Activated CD4-positive, CD25-positive, alpha-beta regulatory T cell treated with anti-CD3 and anti-CD28 coated beads, Interleukin-2, amount 50 U/mL, for 24 hours (primary cell): ENCODE data around the gene AIP.

Source experiments
- ATAC-seq, 2 donors: fragments of 150-1000 bp; cut with Tn5 transposase; one replicate each; pipeline ENCODE4 v1.10.0; 2021; ENCODE audit warnings: mild to moderate bottlenecking in 1 of 2, moderate library complexity in 1 of 2

The AIP gene

DNA sequence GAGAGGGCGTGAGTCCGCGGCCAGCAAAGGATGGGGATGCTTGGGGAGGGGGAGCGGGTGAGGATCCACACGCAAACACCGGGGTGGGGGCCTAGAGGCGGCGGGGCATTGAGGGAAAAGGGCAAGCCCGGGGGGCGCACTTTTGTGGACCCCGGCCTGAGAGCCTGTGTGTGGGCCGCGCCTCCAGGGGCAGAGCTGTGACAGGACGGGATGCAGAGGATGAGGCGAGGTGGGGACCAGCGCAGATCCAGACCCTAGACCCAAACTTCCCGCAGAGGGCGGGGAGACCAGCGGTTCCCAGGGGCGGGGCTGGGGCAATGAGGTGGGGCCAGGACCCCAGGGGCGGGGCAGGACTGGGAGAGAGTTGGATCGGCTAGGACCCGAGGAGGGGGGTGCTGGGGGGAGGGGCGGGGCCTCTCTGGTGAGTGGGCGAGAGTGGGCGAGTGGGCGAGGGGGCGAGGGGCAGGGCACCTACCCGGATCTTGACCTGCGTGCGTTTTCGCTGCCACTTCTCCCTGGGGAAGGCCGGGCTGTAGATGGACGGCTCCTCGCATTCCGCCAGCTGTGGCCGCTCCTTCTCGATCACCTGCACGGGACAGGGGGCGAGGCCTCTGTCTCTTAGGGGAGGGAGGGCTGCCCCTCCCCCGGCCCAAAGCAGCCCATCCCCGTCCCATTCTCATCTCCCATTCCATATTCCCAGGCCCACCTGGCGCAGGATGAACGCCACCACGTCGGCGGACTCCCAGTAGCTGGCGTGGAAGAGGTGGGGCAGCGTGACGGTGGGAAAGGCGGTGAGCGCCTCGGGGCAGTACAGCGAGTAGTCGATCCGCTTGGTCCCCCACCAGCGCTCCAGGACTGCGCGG, 11.8 kb downstream of the AIP start:
- ATAC-seq: no peak

DNA sequence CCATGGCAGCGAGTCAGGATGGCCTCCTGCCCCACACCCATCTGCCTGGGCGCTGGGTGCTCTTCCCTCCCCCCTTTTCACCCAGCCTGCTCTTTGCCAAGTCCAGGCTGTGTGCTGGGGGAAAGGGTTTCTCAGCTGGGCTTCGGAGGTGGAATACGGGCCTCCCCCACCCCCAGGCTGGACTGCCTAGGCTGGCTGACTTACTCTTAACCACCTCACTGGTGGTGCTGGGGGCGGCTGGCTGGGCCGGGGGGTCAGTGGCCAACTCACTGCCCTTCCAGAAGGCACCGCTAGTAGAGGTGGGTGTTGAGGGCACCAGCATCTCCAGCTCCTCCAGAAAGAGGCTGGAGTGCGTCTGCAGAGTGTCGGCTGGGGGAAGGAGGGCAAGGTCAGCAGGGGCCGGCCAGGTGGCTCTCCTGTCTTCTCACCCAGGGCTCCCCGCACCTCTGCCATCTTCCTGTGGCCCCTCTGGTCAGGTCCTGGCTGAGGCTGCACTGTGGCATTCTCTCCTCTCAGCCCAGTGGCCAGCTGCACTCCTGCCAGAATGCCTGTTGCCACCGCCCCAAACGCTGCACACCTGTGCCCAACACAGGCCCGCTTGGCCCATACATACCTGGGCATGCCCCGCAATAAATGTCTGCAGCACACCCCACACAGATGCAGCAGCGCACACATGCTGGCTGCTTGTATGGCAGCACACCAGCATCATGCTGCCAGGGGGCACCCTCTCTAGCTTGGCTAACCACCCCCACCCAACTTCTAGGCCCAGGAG, 12.6 kb downstream of the AIP start:
- no peak for ATAC-seq

DNA sequence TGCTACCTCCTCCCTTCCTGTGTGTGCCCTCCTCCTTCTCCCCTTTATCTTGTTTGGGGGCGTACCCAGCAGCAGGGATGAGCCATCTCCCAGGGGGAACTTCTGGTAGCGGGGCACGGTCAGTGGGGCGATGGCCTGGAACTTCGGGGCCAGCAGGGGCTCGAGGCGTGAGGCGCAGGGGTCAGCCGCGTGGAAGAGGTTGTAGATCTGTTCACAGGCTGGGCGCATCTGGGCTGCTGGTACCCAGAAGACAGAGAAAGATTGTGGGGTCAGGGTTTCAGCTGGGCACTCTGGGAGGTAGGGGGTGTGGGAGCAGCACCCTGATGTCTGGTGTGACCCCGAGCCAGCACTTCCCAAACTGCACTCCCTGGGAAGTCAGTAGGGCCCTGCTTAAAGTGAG, 13.3 kb downstream of the AIP start:
- ATAC-seq: no peak

DNA sequence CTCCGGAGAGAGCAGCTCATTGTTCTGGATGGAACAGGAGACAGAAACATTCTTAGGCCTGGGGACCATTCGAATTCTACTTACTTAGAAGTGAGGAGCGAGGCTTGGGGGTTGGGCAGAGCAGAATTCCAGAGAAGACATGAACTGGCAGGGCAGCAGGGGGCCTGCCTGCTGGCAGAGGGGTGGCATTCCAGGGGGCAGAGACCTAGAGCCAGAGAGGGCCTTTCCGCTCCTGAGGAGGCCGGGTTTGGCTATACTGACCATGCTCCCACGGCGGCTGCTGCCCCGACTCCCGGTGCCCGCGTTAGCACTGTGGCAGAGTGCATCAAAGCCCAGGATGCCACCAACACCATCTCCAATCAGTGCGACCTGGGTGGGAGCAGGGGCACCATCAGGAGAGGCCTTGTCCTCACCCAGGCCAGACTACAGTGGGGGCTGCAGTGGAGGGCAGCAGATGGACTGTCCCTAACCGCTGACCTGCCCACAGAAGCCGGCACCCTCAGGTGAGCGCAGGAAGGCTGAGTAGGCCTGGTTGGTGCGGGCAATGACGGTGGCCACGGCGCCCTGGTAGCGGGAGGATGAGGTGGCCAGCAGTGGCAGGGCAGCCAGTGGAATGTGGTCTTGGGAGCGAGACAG, 14.9 kb downstream of the AIP start:
- ATAC-seq: no peak

DNA sequence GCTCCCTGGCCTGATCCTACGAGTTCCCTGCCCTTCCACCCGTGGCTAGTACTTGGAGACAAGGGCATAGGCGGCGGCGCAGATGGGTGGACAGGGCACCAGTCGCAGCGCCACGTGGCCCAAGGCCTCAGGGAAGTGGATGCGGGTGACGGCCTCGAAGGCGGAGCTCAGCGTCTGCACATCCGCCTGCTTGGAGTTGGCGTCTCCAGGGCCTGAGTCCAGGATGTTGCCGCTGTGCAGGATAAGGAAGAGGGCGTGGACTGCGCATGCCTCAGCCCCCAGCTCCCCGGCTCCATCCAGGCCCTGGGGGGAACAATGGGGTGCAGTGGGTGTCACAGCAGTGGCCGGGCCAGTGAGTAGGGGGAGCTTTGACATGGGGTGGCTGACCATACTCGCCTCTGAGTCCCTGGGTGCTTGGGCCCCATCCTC, 15.7 kb downstream of the AIP start:
- ATAC-seq: no peak

DNA sequence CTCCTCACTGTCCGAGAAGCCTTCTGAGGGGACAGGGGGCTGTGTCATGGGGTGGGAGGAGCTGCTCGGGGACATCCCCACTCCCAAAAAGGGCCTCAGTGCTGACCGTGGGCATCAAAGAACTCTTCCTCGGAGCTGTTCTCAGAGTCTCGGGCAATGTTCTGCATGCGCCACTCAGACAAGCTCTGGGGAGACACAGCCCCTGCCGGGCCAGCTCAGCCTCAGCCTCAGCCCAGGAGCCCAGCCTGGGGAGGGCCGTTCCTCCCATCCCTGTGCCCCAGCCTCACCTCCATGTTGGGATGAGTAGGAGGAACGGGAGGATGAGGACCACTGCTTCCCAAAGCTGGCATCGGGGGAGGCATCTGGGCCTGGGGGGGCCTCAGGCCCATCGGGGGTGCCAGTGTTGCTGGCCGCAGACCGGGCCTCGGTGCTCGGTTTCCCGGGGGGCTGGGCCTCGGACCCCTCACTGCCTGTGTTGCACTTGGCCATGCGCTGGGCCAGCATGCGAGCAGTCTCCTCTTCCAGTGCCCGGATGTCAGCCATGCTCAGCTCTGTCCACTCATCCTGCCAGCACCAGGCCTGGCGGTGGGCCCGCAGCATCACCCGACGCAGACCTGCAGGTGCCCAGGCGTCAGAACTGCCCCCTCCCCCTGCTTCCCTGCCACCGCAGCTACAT, 17.1 kb downstream of the AIP start:
- no peak for ATAC-seq

DNA sequence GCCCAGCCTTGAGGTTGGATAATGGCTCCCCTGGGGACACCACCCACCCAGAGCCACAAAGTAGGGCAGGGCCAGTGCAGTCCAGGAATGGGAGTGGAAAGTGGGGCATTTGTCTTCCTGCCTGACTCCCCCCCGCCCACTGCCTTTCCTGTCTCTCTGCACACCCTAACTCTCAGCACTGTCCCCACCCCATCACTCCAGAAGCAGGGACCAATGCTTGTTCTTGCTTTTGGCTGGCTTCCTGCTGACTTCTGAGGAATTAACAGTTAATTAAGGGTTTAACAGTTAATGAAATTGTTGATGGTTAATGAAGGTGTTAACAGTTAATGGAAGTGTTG, 17.6 kb downstream of the AIP start:
- no peak for ATAC-seq

DNA sequence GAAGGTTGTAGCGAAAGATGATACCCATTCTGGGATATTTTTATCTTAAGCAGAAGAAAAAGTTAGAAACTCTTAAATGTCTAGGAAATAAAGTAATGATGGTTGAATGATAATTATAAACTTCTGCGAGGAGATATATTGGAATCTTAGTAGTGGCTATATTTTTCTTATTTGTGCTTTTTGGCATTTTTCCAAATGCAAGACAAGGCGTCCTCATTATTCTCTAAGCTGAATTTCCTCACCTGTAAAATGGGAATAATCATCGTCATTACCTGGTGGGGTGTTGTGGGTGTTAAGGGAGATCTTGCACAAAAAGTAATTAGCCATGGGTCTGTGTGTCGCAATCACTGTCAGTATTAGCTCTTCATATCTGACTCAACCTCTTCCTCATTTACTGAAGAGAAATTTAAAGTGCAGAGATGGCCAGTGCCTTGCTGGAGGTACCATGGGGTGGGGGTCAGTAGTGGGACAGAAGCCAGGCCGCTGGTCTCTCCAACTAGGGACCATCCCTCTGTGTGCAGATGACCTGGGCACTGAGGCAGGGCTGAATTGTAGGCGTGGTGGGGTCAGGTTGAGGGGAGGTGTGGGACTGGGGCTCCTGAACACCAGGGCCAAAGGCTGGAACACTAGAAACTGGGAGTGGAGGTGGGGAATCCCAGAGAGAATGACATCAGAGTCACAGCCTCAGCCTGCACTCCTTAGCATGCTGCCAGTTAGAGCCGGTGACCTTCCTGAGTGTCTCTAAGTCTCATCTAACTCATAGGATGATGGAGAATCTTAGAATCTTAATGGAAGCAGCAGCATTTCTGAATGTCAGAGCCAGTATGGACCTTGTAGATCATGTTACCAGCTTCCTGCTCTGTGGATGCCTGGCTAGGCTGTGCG, 18.2 kb downstream of the AIP start:
- ATAC-seq: no peak

DNA sequence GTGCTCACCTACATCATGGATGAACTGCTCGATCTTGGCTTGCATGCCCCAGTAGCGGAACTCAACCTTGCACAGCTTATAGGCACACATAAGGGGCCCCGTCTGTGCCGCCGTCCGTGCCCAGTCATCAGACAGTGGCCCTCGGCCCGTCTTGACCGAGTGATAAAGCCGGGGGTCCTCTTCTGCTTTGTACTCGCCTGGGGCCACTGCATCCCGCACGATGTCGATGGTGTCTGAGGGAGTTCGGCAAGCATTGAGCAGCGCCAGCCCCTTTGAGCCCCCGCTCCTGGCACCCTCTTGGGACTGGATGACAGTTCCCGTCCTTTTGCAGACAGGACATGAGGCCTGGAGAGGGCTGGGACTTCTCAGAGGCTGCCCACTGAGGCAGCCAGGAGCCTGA, 19.0 kb downstream of the AIP start:
- no peak for ATAC-seq

DNA sequence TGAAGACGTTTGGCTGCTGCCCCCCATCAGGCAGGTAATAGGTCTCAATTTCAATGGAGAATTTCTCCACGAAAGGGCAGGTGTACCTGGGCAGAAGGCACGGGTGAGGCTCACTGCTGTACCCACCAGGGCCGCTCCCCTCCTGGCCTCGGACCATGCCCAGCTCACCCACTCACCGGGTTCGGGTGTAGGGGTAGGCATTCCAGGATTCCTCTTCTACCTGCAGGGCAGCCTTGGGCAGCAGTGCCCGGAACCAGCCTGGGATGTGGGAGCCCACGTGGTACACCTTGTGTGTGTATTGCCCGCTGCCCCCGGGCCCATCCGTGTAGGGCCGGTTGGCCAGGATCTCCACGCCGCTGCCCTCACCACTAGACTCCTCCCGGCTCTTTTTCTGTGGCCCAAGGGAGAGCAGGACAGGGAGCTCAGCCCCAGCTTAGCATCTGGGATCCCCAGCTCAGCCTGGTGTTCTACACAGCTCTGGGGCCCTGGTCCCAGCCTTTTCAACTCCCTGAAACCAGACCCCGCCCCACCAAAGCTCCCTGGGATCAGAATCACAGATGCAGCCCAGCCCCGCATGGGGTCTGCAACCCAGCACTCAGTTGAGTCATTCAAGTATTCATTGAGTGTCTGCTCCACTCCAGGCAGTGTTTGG, 19.6 kb downstream of the AIP start:
- no peak for ATAC-seq

DNA sequence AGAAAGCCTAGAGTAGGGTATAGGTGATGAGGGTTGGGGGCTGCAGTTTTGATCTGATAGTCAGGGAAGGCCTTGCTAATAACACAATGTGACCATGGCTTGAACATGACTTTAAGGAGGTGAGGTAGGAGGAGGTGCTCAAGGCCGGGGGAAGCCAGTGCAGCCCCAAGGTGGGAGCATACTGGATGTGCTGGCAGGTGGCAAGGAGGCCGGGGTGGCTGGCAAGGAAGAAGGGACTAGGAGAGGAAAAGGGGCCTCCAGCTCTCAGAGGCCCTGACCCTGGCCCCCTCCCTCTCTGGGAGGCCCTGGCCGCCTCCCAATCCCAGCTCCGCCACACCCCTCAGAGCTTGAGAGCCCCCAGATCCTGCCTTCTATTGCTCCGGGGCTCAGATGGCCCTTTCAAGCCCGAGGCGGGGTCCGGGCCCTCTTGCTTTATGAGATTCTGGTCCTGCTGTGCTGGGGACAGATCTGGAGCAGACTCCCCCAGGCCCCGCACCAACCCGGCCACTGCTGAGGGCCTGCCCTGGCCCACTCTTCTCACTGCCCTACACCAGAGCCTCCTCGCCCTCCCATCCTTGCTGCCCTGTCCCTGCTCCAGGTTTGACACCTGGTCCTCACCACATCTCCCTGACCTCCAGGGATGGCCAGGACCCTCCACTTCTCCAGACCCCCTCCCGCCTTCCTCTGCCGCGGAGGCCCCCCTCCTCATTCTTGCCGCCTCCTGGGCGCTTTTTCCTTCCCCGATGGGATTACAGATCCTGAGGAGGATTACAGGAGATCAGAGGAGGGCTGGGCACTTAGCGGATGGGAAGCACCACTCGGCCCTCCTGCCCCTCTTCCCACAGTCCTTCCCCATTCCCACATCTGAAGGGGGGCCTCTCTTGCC, 20.5 kb downstream of the AIP start:
- ATAC-seq: no peak

DNA sequence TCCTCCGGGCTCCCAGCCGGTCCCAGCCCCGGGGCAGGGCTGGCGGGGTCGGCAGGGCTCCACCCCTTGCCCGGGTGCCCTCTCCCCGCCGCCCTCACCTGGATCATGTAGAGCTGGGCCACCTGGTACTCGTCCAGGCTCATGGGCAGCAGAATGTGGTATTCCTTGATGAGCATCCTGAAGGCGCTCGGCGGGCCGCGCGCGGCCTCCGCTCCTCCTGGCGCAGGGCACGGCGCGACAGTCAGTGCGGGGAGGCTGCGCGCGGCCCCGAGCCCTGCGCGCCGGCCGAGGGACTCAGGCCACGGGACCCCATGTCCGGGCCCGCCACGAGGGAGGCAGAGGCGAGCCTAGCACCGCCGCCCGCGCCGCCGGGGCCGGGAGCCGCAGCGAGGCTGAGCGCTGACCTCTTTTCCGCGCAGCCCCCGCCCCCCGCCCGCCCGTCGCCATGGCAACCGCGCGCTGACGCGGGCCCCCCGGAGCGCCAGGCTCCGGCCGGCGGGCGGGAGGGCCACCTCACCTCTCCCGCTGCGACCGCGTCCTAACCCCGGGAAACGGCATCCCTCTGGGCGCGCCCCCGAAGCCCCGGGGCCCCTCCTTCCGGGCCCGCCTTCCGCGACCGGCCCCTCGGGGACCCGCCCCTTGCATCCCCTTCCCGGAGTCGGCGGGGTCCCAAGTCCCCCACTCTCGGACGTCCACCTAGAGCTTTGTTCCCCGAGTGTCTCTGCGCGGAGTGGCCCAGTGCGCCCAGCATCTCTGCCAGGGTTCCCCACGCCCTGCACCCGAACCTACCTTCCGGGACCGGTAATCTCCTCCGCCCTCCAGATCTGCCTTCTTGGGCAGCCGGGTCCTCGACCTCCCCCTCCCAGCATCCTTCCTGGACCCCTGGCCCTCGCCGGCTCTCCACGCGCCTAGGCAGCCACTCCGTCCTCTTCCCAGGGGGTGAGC, 21.5 kb downstream of the AIP start:
- ATAC-seq: no peak

DNA sequence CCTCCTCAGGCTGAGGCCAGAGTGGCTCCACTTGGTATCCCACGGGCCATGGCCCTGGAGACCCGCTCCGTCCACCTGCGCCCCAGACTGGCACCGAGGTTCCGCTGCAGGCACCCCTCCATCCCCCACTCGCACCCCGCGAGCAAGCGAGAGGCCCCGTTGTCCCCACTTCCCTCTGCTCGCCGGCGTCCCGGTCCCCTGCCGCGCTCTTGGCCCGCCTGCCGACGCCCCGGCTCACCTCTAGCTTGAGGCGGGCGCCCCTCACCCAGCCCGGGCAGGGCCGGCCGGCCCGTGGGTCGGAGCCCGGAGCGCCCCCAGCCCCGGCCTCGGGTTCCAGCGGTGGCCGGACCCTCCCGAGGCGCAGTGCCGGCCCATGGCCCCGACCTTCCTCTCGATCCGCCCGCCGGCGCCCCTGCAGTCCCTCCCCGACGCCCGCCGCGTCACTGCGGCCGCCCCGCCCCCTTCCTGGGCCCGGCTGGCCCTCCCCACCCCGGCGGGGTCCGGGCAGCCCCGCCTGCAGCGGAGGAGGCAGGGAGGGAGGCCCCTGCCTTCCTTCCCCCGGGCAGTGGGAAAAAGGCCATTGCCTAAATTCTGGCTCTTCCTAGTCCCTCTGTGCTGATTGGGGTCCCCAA, 22.2 kb downstream of the AIP start, which contains the start of gene PITPNM1:
PITPNM1 (minus strand) TSS at position 414 of the 632 bp plus-strand sequence. CDS start 1,183 bp downstream, outside the sequence.
- no peak for ATAC-seq

DNA sequence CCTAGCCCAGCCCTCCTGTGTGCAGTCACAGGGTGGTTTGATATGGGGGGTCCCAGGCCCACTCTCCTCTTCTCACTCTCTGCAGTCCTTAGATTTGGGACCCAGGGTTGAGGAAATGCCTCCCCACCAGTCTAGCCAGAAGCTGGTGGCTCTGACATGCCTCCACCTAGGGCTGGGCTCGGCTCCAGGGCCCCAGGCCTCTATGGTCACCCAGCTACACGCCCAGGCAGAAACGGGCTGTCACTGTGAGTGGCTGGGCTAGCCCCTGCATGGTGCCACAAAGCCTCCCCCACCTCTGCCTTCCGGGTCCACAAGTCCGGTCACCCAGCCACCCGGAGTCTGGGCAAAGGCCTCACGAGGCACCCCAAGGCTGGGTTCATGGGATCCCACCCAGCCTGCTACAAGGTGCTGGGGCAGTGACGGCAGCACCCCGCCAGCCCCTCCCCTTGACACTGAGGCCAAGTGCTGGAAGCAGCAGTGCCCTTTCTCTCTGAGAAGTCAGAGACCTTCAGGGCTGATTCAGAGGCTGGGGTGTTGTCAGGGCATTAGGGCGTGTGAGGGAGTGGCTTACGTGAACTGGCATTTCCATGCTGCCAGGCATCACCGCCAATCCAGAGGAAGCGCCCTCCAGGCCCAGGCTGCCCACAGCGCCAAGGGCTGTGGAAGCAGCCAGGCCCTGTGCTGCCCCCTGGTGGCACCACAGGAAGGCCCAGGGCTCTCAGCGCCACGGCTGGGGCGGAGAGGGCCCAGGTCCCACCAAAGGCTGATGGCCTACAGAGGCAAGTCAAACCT, 23.0 kb downstream of the AIP start:
- peak; percentile 59 to 60 for ATAC-seq

DNA sequence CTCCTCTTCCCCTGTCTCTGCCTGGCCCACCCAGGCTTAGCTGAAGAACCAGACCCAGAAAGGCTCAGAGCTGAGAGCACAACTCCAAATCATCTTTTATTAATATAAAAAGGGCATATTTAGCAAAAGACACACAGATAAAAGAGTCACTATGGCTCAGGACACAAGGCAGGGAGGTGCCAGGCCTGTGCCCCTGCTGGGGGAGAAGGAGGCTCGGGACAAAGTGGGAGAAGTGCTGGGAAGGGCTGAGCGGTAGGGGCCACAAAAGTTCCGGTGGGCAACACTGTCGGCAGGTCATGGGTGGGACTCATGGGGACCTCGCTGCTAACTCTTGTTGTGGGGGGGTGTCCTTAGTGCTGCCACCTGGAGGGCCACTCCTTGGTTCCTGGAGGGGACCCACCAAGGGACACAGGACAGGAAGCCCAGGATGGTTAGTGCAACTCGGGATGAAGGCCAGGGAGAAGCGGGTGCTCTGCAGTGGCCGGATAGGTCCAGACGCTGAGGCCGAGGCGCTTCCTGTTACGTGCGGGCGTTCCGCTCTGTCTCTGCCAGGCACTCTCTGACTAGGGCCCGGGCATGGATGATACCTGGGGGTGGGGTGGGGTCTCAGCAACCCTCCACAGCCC, 23.7 kb downstream of the AIP start:
- no peak for ATAC-seq

DNA sequence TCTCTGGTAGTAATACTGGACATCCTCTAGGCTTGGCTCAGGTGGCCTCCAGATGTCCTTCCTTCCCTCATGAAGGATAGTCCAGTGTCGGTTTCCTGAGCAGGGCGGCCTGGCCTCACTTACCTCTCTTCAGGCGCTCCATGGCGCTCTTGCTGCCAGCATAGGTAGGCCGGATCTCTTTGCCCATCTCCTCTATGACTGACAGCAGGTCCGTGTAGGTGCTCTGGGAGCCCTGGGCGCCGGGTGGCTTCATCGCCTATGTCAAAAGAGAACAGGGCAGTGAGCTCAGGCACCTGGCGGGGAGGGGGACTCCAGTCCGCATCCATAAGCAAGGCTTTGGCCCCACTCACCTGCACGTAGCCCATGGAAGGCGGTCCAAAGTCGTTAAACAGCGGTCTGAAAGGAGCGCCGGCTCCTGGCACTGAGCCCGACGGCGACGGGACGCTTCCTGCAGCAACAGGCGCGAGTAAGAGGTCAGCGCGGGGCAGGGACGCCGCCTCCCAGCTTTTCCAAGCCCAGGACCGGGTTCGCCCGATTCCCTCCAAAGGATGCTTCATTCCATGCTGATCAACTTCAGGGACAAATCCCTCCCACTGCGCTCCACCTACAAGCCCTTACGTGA, 24.5 kb downstream of the AIP start:
- ATAC-seq: no peak
